NCI-H2227 (cell line): ENCODE results near the gene CFAP46.
"Not testable (repeated sequence)": the region's sequence is repeated elsewhere in the genome, so short reads cannot be mapped to it uniquely, and the experiment has no call there.

Source experiments
- DNase-seq: peaks from one replicate; lab custom pipeline; 2025; ENCODE audit not compliant: unreplicated experiment; lab: John Stamatoyannopoulos, UW

Gene CFAP46

DNA sequence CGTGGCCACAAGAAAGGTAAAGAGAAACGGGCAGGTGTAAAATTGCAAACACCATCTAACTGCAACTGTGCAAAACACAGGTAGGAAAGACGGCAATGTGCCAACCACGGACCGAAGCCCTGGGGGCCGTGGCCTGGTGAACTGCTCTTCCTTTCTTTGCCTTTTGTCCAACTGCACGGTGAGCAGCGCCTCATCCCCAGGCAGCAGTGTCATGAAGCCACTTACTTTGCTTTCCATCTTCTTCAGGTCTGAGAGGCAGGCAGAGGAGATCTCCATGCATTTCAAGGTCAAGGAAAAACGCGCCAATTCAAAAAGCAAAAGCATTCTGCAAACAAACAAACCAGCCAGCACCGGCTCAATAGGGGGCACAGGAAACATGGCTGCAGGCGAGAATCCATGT, 12.9 kb downstream of the CFAP46 start:
- no peak for DNase-seq

DNA sequence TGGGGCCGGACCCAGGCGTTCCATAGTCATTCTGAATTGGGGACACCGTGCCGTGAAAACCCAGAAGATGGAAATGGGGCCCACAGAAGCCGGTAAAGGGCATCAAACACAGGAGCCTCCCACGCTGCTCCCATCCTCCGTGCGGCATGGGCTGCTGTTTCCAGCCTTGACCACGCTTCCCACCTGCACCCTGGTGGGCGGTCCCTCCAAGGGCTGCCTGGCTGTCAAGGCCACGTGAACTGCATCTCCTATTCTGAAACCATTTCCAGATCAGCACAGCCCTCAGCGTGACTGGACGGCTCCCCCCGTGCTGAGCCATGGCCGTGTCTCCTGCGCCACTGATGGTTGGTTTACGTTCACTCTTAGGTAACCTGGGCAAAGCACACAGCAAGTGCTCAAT, 14.1 kb downstream of the CFAP46 start:
- DNase-seq: no peak

DNA sequence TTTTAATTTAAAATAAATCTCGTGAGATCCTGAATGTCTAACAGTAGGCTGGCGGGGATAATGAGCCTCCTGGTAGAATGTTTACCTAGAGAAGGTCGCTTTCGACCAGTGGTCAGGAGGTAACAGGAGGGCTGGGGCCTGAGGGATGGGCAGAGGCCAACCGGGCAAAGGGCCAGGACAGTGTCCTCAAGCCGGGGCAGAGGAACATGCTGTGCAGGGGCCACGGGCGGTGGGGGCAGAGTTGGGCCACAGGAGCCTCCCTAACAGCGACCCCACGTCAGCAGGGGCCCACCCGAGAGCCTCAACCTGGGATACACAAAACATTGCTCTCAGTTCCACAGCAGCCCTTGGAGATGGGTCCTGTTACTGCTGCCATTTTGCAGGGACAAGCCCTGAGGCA, 14.5 kb downstream of the CFAP46 start:
- DNase-seq: no peak

DNA sequence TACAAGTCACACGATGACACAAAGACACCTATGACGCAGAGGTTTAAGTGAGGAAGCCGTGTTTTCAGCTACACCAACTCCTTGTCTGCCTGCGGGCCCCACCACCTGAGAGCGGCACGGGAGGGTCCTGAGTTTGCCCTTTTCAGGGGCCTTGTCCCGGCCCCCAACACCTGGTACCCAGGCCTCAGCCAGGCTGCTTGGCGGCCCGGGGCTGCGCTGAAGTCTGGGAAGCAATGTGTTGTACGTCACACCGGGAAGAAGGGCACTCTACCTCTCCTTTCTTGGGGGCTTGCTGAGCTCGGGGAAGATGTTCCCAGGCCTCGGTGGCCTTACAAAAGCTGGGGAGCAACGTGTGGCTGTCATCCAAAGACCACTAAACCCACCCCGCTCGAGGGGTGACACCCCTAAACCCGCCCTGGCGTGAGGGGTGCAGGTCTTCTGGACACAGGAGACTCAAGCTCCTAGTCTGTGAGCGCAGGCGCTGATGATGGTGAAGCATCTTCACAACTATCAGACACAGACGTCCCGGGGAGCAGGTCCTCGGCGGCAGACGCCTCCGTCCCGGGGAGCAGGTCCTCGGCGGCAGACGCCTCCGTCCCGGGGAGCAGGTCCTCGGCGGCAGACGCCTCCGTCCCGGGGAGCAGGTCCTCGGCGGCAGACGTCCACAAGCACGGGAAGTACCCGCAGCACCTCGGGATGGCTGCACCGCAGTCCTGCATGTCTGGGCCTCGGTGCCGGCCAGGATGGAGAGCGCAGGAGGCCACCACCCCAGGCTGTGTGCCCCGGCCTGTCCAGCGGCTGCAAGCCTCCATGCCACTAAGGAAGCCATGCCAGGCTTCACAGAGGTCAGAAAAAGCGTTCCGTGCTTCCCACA, 15.4 kb downstream of the CFAP46 start:
- DNase-seq: no peak

DNA sequence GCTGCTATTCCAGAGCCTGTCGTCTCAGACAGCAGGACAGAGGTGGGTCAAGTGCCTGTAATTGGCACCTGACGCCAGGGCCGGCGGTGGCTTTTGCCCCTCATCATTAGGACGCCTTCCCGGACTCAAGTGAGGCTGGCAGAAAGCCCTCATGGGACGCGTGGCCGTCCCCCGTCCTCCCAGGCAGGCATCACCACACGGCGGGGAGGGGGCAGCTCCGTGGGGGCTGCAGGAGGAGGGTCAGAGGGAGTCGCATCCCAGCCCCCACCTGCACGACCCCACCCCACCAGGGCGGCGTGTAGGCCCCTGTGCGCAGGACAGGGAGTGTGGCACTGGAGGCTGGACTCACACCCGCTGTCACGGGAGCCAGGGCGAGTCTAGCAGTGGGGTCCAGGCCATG, 16.3 kb downstream of the CFAP46 start:
- peak; percentile 5 for DNase-seq

DNA sequence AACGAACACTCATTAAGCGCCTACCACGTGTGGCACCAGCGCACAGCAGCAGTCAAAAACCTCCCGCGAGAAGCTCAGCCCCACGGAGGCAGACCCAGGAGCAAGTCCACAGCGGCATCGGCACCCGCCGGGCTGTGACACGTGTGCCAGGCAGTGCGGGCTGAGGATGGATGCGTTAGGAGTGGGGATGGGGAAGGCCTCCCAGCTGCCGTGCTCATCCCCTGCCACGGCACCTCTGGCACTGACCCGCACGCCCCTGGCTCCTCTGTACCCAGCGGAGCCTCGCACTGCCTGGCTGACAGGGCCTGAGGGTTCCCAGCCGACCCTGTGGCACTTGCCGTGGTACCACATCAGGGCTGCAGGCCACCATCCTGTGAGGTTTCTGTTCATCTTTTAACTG, 16.8 kb downstream of the CFAP46 start:
- DNase-seq: no peak

DNA sequence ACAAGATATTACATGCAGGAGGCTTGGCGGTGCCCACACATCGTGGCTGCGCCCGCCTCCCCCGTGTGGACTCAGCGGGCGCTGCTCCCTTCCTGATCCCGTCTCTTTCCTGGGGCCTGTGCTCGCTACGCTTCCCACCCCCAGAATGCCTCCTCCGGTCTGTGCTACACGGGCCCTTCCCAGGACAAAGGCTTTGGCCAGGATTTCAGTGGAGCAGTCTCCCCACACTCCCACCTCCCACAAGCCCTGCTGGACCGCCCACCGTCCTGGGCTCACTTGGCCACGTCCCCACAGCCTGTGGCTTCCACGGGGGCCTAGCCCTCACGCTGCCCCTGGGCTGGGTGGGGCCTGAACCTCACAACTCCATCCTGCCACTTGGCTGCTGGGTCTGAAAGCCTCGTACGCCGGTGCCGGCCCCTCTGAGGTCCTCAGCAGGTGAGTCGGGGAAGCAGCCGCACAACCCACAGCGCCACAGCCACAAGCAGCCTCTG, 17.3 kb downstream of the CFAP46 start:
- DNase-seq: no peak

DNA sequence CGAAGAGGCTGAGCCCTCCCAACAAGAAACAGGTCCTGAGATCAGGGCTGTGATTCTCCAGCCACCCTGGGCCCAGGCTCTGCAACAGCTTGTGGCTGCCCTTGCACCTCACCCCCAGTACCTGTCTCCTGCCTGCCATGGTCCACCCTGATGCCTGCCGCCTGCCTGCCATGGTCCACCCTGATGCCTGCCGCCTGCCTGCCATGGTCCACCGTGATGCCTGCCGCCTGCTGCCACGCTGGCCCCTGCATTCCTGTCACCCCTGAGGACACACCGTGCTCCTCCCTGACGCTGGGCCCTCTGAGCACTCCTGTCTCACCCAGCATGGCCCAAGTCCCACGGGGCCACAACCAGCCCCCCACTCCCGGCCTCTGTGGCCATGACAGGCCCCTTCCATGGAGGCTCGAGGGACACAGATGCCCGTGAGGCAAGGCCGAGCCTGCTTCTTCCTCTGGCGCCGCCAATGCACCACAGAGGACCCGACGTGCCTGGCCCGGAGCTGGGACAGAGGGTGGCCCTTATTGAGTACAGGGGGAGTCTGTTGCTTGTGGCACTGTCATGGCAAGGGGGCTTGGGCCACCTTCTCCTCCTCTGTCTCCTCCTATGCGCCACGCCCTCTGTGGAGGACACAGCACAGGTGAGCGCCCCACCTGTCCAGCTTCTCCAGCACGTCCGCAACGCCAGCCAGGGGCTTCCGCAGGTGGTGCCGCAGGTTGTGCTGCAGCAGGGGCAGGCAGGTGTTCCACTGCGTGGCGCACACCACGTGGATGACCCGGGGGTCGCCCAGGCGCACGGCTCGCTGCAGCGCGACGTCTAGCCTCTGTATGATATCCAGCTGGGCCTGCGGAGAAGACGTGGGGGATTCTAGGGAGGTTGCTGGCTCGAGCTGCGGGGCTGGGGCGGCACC, 18.1 kb downstream of the CFAP46 start:
- DNase-seq: no peak

DNA sequence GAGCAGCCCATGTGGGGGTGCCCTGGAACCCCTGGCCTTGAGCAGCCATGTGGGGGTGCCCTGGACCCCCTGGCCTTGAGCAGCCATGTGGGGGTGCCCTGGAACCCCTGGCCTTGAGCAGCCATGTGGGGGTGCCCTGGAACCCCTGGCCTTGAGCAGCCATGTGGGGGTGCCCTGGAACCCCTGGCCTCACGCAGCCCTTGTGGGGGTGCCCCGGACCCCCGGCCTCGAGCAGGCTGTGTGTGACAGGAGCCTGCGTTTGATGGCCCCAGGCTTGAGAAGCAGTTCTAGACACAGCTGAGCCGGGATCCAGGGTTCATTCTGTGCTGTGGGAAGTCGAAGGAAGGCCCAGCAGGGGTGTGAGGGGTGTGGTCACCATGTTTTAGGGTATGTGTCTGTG, 19.0 kb downstream of the CFAP46 start:
- not testable (repeated sequence) for DNase-seq

DNA sequence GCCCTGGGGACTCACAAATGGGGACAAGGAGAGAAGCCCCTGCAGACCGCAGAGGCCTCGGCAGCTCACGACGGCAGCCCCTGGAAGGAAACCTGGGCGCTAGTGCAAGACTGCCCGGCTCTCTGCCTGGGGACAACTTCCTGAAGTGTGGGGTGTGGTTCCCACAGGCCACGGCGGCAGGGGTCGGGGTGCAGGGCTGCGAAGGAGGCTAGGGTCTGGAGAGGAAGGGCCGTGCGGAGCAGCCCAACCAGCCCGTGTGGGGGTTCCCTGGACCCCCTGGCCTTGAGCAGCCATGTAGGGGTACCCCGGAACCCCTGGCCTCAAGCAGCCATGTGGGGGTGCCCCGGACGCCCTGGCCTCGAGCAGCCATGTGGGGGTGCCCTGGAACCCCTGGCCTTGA, 19.5 kb downstream of the CFAP46 start:
- DNase-seq: no peak

DNA sequence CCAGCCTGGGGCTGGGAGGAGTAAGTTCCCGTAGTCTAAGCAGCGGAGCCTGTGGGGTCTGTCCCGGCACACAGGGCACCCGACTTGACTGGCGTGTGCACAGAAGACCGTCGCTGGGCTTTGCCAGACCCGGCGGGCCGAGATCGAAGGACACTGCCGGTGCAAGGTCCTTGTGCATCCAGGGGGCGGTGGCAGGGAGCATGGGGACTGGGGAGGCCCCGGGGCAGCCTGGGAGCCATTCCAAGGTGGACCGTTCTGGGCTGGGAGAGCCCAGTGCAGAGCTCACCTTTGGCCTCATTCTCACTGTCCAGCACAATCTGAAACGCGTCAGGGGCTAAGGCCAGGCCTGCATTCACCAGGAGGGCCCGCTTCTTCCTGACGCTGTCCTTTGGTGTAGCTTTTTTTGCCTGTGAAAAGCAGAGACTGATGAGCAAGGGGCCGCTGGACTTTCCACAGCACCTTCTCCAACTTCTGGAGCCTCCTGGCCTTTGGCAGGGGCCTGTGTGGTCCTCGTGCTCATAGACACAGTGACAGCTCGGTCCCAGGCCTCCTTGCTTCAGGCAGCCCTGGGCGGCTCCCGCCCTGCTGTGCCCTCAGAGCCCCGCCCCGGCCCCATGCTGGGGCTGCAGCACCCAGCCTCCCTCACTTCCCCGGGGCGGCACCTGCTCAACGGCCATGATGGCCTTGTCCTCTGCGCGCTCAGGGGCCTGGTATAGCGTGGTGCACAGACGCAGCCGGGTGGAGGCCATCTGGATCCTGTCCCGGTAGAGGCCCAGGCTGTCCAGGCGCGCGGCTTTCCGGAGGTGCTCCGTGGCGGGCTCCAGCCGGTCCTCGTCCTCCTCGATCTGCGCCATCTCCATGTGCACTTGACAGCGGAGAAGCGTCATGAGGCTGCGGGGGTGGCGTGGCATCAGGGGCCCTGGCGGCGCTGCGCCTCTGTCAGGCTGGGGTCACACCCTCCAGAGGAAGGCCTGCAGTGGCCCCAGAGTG, 20.3 kb downstream of the CFAP46 start:
- no peak for DNase-seq

DNA sequence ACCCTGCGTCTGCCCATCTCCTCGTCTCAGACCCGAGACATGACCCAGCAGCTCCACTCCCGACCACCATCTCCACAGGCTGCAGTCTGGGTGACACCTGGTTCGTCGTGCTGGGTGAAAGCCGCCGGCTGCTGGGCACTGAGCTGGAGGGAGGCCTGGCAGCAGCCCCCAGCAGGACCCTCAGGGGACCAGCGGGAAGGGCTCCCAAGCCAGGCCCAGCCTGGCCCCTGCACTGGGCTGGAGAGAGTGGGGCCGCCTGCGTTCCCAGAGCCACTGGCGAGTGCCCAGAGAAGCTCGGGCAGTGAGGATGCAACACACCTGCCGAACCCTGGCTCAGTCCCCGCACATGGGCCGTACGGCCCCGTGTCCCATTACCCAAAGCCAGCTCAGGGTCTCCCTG, 21.3 kb downstream of the CFAP46 start:
- no peak for DNase-seq

DNA sequence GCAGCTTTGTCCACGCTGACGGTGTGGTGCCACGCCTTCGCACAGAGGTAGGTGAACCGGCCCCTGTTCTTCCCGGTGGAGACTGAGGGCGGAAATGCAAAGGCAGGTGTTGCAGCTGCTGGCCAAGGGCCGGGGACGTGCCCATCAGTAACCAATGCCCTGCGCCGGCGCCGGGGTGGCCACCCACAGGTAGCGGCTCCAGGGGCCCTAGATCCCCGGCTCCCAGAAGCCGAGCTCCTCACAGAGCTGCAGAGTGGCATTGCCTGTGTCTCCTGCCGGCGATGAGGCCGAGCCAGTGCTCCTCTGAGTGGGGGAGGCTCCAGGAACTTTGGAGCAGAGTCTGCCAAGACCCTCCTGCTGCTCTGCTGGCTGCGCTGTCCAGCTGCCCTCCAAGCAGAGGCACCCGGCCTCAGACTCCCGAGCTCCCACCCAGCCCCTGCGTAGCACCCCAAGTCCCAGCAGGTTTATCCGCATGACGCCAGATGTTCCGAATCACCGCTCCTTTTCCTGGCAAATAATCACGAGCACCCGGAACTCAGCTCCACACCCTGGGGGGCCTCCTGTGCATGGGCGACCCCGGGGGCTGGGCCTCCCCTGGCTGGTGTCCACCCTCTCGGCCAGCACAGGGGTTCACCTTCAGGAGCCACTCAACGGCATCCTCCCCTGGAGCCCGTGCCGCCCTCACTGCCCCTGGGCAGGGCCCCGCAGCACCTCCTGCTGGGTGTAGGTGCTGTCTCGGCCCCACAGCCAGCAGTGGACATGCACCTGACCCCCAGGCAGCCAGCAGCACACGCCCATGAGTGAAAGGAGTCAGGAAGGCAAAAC, 22.1 kb downstream of the CFAP46 start:
- no peak for DNase-seq

DNA sequence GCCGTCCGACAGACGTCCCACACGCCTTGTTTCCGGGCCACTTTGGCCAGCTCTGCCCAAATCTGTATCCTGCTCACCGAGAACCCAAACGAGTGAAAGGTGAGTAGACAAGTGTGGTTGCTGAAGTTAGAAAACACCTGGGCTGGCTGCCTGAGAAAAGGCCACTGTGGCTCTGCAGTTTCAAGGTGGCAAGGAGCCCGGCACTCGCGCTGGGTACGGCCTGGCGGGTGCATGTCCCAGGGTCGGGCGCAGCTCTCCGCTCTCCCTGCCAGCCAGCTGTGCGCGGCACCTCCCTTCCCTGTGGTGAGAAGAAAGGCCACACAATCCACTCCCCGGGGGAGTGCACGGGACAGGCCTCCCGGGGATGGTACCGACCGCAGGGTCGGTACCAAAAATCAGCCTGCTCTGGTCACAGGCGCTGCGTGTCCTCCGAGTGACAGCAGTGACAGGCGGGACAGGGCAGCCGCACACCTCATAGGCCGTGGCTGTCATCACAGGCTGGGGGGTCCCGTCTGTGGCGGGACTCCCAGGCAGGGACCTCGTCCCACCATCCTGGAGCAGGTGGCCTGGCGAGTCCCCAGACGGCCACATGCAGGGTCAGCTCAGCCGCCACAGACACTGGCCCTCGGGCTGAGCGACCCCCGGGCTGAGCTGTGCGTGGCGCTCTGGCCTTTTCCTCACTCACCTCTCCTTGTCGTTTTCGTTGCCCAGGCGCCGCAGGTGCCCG, 22.8 kb downstream of the CFAP46 start:
- no peak for DNase-seq

DNA sequence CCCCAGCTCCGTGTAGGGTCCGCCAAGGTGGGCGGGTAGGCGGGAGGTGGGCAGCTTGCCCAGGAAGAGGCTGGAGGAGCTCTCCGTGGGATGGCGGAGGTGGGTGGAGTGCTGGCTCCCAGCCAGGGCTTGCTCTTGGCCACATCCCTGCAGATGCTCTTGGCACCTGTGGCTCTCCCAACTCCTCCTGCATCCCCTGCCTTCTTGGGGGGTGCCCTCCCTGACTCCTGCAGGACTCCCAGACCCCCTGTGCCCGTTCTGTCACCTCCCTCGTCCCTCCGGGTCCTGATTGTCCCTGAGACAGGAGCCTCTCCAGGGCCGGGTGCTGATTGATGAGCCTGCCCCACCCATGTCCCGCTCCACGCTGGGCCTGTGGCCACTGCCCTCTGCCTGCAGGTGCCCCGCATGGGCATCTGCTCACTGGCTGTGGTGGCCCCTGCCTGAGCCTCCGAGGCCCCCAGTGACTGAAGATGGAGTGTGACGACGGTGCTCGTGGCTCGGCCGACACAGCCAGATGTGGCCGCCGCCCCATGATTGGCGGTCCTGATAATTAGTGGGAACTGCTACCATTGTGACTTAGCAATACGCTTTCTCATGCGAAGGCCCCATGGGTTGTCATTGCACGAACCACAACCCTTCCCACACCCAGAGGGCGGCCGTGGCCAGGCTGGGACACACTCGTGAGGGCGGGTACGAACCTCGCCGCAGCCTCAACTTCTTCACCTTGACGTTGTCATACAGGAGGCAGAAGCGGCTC, 23.6 kb downstream of the CFAP46 start:
- no peak for DNase-seq

DNA sequence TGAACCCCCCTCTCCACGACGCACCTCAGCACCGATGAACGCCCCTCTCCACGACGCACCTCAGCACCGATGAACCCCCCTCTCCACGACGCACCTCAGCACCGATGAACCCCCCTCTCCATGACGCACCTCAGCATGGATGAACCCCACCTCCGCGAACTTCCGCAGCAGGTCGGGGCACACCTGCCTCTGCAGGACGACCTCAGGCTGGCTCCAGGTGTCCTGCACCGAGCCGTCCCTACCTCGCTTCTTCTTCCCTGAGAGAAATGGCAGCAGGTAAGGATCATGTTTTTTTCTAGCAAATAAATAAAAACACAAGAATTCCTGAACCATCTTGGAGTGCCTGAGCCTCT, 24.1 kb downstream of the CFAP46 start:
- no peak for DNase-seq

DNA sequence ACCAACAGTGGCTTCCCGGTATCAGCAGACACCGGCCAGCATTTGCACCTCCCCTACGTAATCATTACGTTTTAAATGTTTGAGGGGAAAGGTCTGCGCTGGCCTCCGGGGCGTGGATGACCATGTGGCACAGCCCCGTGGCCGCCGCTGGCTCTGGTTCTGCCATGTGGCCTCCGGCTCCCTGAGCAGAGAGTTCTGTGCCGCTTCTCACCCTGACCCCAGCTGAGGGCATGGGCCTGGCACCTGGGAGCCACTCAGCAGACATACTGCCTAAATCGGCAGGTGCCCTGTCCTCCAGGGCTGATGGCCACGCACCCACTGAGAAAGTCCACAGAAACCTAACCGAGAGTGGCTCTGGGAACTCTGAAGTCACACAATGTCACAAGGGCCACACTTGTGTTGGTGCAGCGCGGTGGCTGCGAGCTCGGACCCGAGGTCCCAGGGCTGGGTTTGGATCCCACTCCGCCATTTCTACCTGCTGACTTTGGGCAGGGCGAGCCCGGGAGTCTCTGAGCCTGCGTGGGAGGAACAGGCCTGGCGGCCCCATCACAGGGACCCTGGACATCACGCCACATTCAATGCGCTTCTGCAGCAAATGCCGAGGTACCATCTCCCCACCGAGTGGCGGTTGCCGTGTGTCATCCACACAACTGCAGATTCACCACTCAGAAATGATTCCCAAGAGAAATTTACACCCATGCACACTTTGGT, 25.3 kb downstream of the CFAP46 start:
- no peak for DNase-seq

DNA sequence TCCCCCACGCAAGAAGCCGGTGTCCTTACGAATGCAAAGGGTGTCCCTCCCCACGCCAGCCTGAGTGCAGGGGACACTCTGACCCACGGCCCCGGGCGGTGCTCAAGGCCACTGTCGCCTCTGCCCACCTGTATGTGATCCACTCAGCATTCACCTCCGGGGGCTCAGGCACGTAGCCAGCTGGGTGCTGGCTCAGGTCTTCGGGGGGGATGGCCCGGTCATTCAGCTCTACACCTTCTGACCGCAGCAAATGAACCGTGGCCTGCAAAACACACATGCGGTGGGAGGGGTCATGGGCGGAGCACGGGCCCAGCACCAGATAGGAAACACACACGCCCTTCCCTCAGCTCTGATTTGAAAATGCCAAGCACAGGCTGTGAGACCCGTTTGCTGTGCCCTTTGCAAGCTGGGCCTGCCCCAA, 25.9 kb downstream of the CFAP46 start:
- DNase-seq: no peak
